ENCODE measurements around the gene TNIP3.
"Not testable (repeated sequence)": the region's sequence is repeated elsewhere in the genome, so short reads cannot be mapped to it uniquely, and the experiment has no call there.

The TNIP3 gene

DNA sequence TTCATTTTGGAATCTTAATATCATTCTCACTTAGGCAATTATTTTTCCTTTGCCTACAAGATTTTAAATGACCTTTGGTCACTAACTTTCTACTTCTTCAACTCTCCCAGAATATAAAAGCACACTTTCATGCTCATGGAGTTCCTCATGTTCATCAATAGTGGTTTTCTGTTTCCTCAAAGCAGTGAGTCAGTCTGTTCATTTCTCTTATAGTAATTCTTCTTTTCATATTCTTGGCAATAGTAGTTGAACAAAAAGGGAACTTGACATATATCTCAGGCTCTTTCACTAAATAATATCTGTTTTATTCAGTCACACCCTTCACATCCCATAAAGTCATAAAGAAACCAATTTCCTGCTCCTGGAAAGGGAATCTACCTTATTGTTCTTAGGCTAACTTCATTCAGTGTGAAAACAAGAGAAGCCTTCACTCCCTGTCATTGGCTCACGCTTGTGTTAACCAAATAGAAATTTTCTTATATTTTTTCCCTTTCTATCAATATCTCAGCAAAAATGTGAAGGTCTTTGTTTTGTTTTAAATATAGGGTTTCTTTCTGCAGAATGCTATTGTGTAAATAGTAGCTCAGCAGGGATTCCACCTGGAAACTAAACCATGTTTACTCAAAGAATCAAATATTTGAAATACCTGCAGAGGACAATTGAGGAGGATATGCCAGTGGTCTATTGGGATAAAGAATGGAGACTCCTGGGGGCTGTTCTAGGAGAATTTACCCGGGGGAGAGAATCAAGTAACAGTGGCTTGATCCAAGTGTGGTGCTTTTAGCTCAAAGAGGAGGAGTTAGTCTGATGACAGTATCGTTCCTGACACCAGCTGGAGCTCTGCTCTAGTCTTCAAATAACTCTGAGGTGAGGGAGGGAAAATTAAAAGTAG lies 13.4 kb upstream of the TNIP3 start:
- DNase-seq, result no peak

DNA sequence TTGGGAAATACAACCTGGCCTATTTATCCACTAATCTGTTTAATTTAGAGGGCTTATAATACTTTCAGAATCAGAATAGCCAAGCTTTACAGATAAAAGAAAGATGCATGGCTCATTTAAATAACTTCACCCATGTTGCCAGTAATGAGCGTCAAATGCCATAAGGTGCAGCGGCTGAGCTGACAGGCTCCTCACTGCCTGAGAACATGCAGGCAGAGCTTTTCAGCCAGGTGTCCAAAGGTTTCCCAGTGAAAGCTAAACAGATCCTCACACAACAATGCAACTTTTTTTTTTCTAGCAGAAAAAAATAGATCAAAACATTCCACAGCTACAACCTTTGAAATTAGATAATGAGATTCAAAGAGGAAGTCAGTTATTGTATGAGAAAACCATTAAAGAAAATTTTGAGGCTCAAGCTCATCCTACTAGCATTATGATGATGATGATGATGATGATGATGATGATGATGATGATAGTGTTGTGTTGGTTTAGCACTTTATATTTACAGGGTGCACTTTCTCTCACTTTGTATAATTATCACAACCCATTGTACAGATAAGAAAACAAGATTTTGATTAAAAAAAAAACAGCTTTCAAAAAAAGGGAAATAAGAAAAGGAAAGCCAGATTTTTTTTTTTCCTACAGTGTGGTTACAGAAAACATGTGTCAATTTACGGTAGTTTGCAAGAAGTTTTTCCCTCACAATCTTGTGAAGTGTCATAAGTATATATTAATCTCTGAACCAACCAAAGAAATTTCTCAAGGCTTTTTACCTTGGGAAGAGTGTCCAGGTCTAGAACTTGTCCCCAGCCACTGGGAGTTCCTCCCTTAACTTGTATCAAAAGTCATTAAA lies 12.2 kb upstream of the TNIP3 start:
- no peak for DNase-seq

DNA sequence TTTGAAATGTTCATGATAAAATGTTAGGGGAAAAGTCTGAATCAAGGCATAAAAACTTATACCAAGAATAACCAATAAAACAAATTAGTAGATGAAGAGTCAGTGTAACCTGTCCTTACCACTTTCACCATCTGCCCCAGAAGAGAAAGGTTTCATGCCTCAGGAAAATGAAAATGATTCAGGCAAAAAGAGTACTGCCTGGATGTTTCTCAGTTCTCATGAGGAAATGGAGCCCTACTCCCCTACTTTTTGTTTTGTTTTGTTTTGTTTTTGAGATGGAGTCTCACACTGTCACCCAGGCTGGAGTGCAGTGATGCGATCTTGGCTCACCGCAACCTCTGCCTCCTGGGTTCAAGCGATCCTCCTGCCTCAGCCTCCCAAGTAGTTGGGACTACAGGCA lies 7.4 kb upstream of the TNIP3 start:
- not testable (repeated sequence) for DNase-seq

- peak; percentile 27 for DNase-seq
Measured at GRCh38 chr4:121168446-121169281, 4.5 kb upstream of the TNIP3 start.

- DNase-seq, result no peak
Measured at GRCh38 chr4:121166976-121167375, 2.9 kb upstream of the TNIP3 start.

DNA sequence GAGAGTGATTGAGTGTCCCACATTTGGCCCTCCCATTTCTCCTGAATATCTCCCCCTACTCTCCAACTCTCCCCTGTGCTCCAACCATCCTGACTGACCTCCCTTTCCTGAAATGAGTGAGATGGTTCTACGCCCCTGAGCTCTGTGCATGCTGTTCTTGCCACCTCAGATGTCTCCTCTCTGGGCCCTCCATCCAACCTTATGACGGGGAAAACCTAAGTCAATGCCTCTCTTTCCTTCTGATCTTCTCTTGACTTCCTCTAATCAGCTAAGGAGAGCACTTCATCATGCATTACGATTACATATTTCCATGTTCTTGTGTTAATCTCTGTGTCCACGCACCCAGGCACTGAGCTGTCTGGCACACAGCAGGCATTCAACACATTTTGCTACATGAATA lies 1.1 kb upstream of the TNIP3 start:
- DNase-seq, result no peak

GRCh38 chr4:121156822-121157769 lies 7.0 kb downstream of the TNIP3 start:
- DNase-seq, result peak; percentile 31

GRCh38 chr4:121155893-121156292 lies 8.2 kb downstream of the TNIP3 start:
- no peak for DNase-seq

GRCh38 chr4:121154103-121154515 lies 10.0 kb downstream of the TNIP3 start:
- no peak for DNase-seq

DNA sequence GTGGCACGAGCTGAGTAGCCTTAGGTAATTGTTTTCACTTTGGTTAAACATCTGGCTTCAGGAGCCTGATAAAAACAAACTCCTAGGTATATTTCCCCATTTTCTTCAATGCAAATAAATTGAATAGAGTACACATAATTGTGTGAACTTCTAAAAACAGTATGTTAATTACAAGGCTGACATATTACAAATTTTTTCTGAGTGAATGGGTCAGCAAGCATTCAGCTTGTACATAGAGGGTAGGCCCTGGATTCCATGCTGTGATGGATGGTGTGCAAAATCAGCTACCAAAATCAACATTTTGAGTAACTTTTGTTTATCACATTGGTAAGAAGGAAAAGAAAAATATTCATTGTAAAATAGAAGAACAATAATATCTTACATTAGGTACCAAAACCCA lies 12.2 kb downstream of the TNIP3 start:
- DNase-seq, result no peak

- DNase-seq, result no peak
Measured at GRCh38 chr4:121150486-121150885, 13.6 kb downstream of the TNIP3 start.

GRCh38 chr4:121150003-121150402 lies 14.1 kb downstream of the TNIP3 start:
- no peak for DNase-seq

DNA sequence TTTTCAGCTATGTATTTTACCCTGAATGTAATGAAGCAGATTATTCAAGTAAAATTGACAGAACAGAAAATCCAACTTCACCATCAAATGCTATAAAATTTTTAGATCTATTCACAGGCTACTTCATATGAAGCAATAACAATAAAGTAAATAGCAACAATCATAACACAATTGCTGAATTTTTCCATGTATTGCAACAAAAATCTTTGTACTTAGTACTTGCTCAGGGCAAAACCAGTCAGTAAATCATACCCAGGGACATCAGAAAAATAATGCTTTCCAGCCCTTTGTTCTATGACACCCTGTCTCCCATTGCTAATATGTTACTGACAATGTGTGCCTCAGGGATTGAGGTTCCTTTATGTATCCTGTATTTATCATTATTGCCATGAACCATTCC lies 15.5 kb downstream of the TNIP3 start:
- DNase-seq, result no peak

DNA sequence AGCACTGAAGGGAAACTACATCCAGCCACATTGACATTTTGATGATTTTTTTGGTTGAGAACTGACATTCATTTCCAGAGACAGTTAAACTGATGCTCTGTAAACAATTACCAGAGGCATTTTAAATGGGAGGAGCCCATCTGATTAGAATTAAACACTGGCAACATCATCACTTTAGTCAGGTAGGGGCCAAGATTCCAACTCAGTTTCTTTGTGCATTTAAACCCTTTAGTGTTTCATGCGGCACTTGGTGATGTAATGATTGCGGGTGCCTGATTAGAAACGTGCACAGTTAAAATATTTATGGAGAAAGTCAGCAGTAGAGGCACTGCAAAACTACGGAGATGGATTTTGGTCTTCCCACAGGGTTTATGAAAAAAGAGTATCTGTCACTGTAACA lies 16.1 kb downstream of the TNIP3 start:
- DNase-seq, result no peak

GRCh38 chr4:121146530-121146929 lies 17.6 kb downstream of the TNIP3 start:
- no peak for DNase-seq

- no peak for DNase-seq
Measured at GRCh38 chr4:121145430-121145829, 18.7 kb downstream of the TNIP3 start.

- no peak for DNase-seq
Measured at GRCh38 chr4:121144021-121144420, 20.1 kb downstream of the TNIP3 start.

GRCh38 chr4:121143131-121143530 lies 21.0 kb downstream of the TNIP3 start:
- no peak for DNase-seq

DNA sequence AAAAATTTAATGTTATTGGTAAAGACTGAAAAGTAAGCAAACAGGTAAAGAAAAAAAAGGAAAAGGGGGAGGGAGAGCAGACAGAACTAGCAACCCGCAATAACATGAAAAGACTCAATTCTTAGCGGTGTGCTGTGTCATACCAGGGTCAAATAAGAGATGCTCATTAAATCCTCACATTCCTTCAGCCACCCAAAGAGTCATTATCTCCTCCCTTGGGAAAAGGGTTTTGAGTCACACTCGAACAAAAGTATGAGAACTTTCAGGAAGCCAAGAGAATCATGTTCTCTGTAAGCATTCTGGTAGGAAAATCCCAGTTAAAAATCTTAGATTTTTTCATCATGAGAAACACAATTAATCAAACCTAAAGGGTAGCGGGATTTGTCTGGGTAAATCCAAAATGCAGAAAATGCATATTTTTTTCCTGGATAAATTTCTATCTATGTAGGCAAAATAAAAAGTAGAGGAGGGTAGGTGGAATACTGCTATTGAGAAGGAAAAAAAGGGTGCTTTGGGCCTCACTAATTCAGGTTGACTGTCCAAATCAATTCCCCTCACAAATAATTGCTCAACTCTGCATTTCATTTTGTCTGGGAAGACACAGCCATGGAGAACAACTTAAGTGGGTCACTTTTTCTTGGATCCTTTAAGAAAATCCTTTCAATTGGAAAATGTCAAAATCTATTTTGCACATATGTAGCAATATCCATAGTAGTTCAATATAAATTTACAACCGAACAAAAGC lies 23.2 kb downstream of the TNIP3 start:
- no peak for DNase-seq

GRCh38 chr4:121139533-121140222 lies 24.4 kb downstream of the TNIP3 start:
- no peak for DNase-seq
